SK-N-MC (cell line): ENCODE measurements around the gene LRFN2.

Source experiments
- EZH2 ChIP-seq: fragments of 200-600 bp; sonication (generic); IDR thresholded peaks from one replicate; pipeline ENCODE4 v1.6.1; 2017; ENCODE audit warnings: antibody characterized with exemption
- FOXP2 ChIP-seq: optimal IDR thresholded peaks from 2 replicates; pipeline ENCODE3; 2011; ENCODE audit warnings: mild to moderate bottlenecking, moderate library complexity; ENCODE audit not compliant: insufficient read depth; ENCODE audit errors: extremely low read length, control extremely low read depth
- POLR2AphosphoS5 ChIP-seq: IDR thresholded peaks from 2 replicates; pipeline ENCODE4 v1.6.1; 2012; ENCODE audit warnings: mild to moderate bottlenecking, low read depth, low read length, borderline replicate concordance

DNA sequence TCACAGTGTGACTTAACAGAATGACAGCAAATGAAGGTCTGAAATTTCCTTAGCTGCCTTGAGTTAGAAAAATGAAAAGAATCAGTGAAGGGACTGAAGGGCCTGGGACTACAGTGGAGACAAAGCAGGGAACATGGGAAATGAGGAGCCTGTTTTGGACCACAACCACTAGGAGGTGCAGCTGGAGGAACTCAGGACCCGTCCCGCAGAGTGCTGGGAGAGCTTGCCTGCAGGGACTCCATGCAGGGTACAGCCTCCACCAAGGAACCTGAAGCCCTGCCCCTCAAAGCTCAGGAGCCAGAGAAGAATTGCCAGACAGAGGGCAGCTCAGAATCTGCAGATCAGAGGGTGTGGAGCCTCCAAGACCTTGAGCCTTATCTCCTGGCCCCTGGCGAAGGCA lies 50.7 kb downstream of the LRFN2 start:
- TF ChIP-seq FOXP2 (no peak), EZH2 (no peak), POLR2AphosphoS5 (no peak)
